Thyroid gland (tissue), 4 donors: Measurements from ENCODE around the gene PDE4DIP. TPM values are rescaled to one million over a fixed set of nuclear protein-coding genes. Genes with fewer than 3 reads are reported as not detected.
"Not testable (repeated sequence)": the region's sequence is repeated elsewhere in the genome, so short reads cannot be mapped to it uniquely, and the experiment has no call there.

Experiments used
- DNase-seq, 2 donors: peaks; one replicate each; pipeline ENCODE4 v3.0.0-alpha.2; 2019
- H3K27ac ChIP-seq, 3 donors: fragments of 200-600 bp; sonication (generic); 1 replicate in 2 of 3; 2 replicates in 1 of 3; pipeline ENCODE4 v1.5.1; 2016 to 2019; ENCODE audit warnings: mild to moderate bottlenecking in 1 of 3, moderate library complexity in 1 of 3
- H3K27me3 ChIP-seq: fragments of 200-600 bp; sonication (generic); one replicate; pipeline ENCODE4 v1.5.1; 2019
- H3K36me3 ChIP-seq, 2 donors: fragments of 200-600 bp; sonication (generic); one replicate each; pipeline ENCODE4 v1.5.1; 2016 to 2019
- H3K4me1 ChIP-seq, 2 donors: fragments of 200-600 bp; sonication (generic); one replicate each; pipeline ENCODE4 v1.5.1; 2017 to 2019
- H3K4me3 ChIP-seq, 3 donors: fragments of 200-600 bp; sonication (generic); replicated peaks in 1 of 3; 1 replicate in 2 of 3; 2 replicates in 1 of 3; pipeline ENCODE4 v1.5.1; 2016; ENCODE audit warnings: mild to moderate bottlenecking in 1 of 3
- H3K9me3 ChIP-seq: fragments of 200-600 bp; sonication (generic); one replicate; pipeline ENCODE4 v1.5.1; 2017
- WGBS, 2 donors: methylation state at CpG; one replicate each; pipeline ENCODE4 v1.1.5; 2017; 5-methylcytosine and 5-hydroxymethylcytosine counted together
- intact Hi-C: fragments of 100-400 bp; cut with DNase I; formaldehyde crosslinking; loops from one replicate; pipeline ENCODE4 v1.15.1; 2023
- total RNA-seq, 4 donors: library from RNA; depleted of rRNA; stranded (reverse); fragments of >200 nt; gene quantifications; one replicate each; pipeline ENCODE4 v1.2.3, GENCODE V29; 2016

PDE4DIP gene
- total RNA-seq, 4 donors from 2014 or later = 42.8 to 69.7 (median 57.0) TPM

DNA sequence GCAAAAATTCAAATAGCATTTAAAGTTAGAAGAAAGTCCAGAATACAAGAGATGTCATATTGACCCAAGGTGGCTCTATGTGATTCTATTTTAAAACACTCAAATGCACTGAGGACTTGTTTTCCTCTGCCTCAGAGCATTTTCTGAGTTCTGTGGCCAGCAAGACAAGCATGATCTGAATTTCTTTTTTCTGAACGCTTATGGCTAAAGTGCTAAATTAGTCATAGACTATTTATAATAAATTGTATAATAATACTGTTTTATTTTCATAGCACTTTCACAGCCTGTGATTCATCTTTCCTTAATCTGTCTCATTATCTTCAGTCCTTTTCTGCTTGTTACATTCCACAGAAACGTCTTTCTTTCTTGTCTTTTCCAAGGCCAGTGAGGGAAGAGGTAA is 7.5 kb downstream of the PDE4DIP start:
- H3K27ac ChIP-seq, H3K9me3 ChIP-seq, H3K4me3 ChIP-seq, intact Hi-C loops, H3K27me3 ChIP-seq, H3K36me3 ChIP-seq, DNase-seq, H3K4me1 ChIP-seq: not testable (repeated sequence)
- no CpG with 5 or more reads among the region's 2 CpGs for WGBS, 2 donors

GRCh38 chr1:148853363-148853762 is 9.1 kb downstream of the PDE4DIP start:
- WGBS, 2 donors = no CpG with 5 or more reads among the region's 5 CpGs
- H3K4me1 ChIP-seq, intact Hi-C loops, H3K4me3 ChIP-seq, H3K27ac ChIP-seq, H3K9me3 ChIP-seq, DNase-seq, H3K27me3 ChIP-seq, H3K36me3 ChIP-seq: not testable (repeated sequence)

DNA sequence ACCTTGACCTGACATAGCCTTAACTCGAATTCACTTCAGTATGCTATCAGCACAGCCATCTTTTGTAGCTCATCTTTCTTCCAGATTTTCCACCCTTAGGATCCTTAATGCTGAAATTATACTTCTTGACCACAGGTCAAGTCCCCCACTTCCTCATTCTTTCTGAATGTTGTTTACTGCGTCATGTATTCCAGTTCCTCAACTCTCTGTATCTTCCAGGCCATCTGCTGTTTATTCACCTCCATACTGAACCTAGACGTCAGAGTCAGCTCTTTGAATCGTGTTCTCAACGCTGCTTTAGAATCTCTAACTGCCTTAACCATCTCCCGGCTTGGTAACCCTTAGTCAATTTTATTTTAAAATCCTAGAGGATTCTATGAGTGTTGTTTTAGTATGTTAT is 9.8 kb downstream of the PDE4DIP start:
- intact Hi-C loops, DNase-seq, H3K4me3 ChIP-seq, H3K9me3 ChIP-seq, H3K4me1 ChIP-seq, H3K27me3 ChIP-seq, H3K36me3 ChIP-seq, H3K27ac ChIP-seq: not testable (repeated sequence)
- no CpG with 5 or more reads among the region's 6 CpGs for WGBS, 2 donors

GRCh38 chr1:148855367-148855766 is 11.1 kb downstream of the PDE4DIP start:
- DNase-seq, H3K4me1 ChIP-seq, H3K27me3 ChIP-seq, H3K27ac ChIP-seq, intact Hi-C loops, H3K9me3 ChIP-seq, H3K4me3 ChIP-seq, H3K36me3 ChIP-seq: not testable (repeated sequence)
- WGBS, 2 donors = no CpG with 5 or more reads among the region's 5 CpGs

DNA sequence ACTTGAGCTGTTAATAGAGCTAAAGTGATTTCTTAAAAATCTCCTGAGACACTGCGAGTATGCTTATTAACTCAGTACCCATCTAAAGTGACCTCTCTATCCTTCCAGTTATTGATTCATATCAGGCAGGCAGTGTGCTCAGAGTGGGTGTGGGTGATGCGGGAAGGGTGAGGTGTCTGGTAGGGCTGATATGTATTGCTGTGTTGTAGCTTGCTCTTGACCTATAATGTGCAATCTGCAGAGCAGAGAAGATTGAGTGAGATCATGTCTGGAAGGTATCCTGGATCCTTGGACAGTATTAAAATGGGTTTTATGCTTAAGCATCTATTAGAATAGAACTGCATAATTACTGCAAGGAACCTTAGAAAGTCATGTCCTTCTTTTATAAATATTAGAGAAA is 15.8 kb downstream of the PDE4DIP start:
- no CpG with 5 or more reads among the region's 2 CpGs for WGBS, 2 donors
- H3K27ac ChIP-seq, H3K27me3 ChIP-seq, H3K4me3 ChIP-seq, H3K36me3 ChIP-seq, H3K9me3 ChIP-seq, H3K4me1 ChIP-seq, intact Hi-C loops, DNase-seq: not testable (repeated sequence)

DNA sequence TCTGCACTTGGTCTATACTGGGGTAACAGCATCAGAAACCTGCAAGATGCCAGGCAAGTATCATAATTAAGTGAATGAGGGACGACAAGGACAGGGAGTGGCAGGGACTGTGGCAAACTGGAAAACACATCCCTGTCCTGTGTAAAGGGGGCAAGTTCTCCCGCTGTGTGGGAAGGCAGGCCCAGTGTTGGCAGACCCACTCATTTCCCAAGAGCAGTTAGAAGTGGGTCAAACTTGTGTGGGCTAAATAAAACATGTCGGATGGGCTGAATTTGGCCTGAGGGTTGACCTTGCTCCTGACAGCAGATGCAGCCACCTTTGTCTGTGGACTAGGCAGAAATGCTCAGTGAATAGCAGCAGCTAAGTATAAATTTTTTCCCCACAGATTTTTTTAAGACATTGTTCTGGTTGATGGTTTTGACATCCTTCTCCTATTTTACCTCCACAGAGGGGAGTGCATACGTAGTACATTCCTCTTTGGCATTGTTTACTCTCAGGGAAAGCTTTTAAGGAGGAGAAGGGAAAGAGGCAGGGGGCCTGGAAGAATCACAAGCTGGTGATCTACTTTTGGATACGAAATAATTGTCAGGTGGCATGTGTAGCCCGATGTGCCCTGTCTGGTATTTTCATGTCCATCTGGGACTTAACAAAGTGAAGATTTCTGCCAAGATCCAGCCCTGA is 16.5 kb downstream of the PDE4DIP start:
- intact Hi-C loops, H3K27me3 ChIP-seq, DNase-seq, H3K9me3 ChIP-seq, H3K4me3 ChIP-seq, H3K36me3 ChIP-seq, H3K4me1 ChIP-seq, H3K27ac ChIP-seq: not testable (repeated sequence)
- no CpG with 5 or more reads among the region's 6 CpGs for WGBS, 2 donors

GRCh38 chr1:148862590-148862989 is 18.4 kb downstream of the PDE4DIP start:
- H3K27ac ChIP-seq, H3K4me1 ChIP-seq, H3K4me3 ChIP-seq, H3K27me3 ChIP-seq, intact Hi-C loops, DNase-seq, H3K36me3 ChIP-seq, H3K9me3 ChIP-seq: not testable (repeated sequence)
- WGBS, 2 donors = no CpG with 5 or more reads among the region's 3 CpGs

GRCh38 chr1:148868924-148869633 is 24.9 kb downstream of the PDE4DIP start:
- H3K4me1 ChIP-seq, intact Hi-C loops, H3K9me3 ChIP-seq, H3K4me3 ChIP-seq, DNase-seq, H3K36me3 ChIP-seq, H3K27me3 ChIP-seq, H3K27ac ChIP-seq: not testable (repeated sequence)
- WGBS, 2 donors = no CpG with 5 or more reads among the region's 6 CpGs

DNA sequence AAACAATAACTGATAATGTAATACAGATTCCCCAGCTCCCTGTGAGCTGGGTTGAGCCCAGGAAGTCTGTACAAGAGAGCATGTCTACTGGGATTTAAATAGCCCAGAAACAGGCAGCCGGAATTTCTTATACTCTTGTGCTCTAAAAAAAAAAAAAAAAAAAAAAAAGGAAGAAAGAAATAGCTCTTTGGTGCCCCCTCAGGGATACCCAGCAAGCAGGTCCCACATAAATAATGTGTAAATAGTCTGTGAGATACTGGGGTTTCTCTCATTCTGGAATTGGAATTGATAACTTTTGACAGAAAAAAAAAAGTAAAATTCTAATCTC is 25.4 kb downstream of the PDE4DIP start:
- 0 to 63% methylated on average over 1 of the region's 1 CpG for WGBS, 2 donors
- DNase-seq, intact Hi-C loops: not testable (repeated sequence)

GRCh38 chr1:148874408-148875388 is 30.5 kb downstream of the PDE4DIP start:
- H3K9me3 ChIP-seq, H3K4me1 ChIP-seq, H3K4me3 ChIP-seq, H3K27me3 ChIP-seq, H3K36me3 ChIP-seq, H3K27ac ChIP-seq, intact Hi-C loops, DNase-seq: not testable (repeated sequence)
- 20% methylated on average over 1 of the region's 5 CpGs; no CpG with 5 or more reads in 1 of the 2 donors for WGBS, 2 donors

More for the DNA sequence above, 25.4 kb downstream of the PDE4DIP start:
- not testable (repeated sequence) for H3K27ac ChIP-seq, H3K9me3 ChIP-seq, H3K36me3 ChIP-seq, H3K4me1 ChIP-seq, H3K27me3 ChIP-seq, H3K4me3 ChIP-seq

- H3K4me1 ChIP-seq, H3K27me3 ChIP-seq, H3K27ac ChIP-seq, intact Hi-C loops, H3K36me3 ChIP-seq, H3K4me3 ChIP-seq, DNase-seq, H3K9me3 ChIP-seq: not testable (repeated sequence)
- no CpG with 5 or more reads among the region's 2 CpGs for WGBS, 2 donors
Observed at GRCh38 chr1:148879812-148880416, 35.7 kb downstream of the PDE4DIP start.

DNA sequence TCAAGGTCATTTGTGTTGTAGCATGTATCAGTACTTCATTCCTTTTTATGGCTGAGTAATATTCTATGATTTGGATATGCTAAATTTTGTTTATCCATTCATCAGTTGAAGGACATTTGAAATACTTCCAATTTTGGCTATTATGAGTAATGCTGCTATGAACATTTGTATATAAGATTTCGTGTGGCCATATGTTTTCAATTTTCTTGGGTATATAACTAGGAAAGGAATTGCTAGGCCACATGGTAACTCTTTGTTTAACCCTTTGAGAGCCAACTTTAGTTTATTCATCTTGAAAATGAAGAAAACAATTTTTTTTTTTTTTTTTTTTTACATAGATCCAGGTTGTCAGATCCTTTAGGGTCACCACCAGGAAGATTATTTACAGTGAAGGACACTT is 37.0 kb downstream of the PDE4DIP start:
- H3K27ac ChIP-seq, DNase-seq, intact Hi-C loops, H3K27me3 ChIP-seq, H3K4me1 ChIP-seq, H3K9me3 ChIP-seq, H3K4me3 ChIP-seq, H3K36me3 ChIP-seq: not testable (repeated sequence)
- WGBS, 2 donors = no CpG with 5 or more reads among the region's 1 CpG
